Astrocyte (in vitro differentiated cells and primary cell): ENCODE measurements around the gene SLC6A4. TPM values are rescaled to one million over a fixed set of nuclear protein-coding genes. Genes with fewer than 3 reads are reported as not detected.

Source experiments
- DNase-seq: peaks from one replicate; pipeline ENCODE4 v3.0.0-alpha.2; 2010; ENCODE audit warnings: low read depth
- FAIRE-seq: peaks from 2 replicates; lab custom pipeline; 2011; peaks lifted over from hg19 to GRCh38; lab: Jason Lieb, UNC
- H2AFZ ChIP-seq: 2 replicates; pipeline ENCODE4 v1.6.0; 2012; ENCODE audit warnings: low read depth, low read length, inconsistent platforms
- H3K27ac ChIP-seq: 2 replicates; pipeline ENCODE4 v1.5.1; 2011; ENCODE audit warnings: low read depth, low read length, inconsistent platforms
- H3K27me3 ChIP-seq: 2 replicates; pipeline ENCODE4 v1.6.0; 2011; ENCODE audit warnings: low read length, inconsistent platforms; ENCODE audit not compliant: insufficient read depth
- H3K36me3 ChIP-seq: 2 replicates; pipeline ENCODE4 v1.5.1; 2011; ENCODE audit warnings: low read length, inconsistent platforms; ENCODE audit not compliant: insufficient read depth
- H3K4me1 ChIP-seq: 2 replicates; pipeline ENCODE4 v1.5.1; 2011; ENCODE audit warnings: low read length, inconsistent platforms; ENCODE audit not compliant: insufficient read depth
- H3K4me2 ChIP-seq: 2 replicates; pipeline ENCODE4 v1.6.0; 2012; ENCODE audit warnings: low read length, inconsistent platforms
- H3K4me3 ChIP-seq: 2 replicates; pipeline ENCODE4 v1.5.1; 2011; ENCODE audit warnings: low read depth, mild to moderate bottlenecking, low read length, inconsistent platforms; ENCODE audit not compliant: insufficient read depth
- H3K79me2 ChIP-seq: 2 replicates; pipeline ENCODE4 v1.6.0; 2012; ENCODE audit warnings: mild to moderate bottlenecking, low read length, inconsistent platforms; ENCODE audit not compliant: insufficient read depth
- H3K9ac ChIP-seq: 2 replicates; pipeline ENCODE4 v1.6.0; 2012; ENCODE audit warnings: mild to moderate bottlenecking, low read length, inconsistent platforms
- H3K9me3 ChIP-seq: 2 replicates; pipeline ENCODE4 v1.5.1; 2012; ENCODE audit warnings: low read depth, mild to moderate bottlenecking, low read length, inconsistent platforms; ENCODE audit not compliant: insufficient read depth
- H4K20me1 ChIP-seq: 2 replicates; pipeline ENCODE4 v1.6.0; 2012; ENCODE audit warnings: low read length, inconsistent platforms; ENCODE audit not compliant: insufficient read depth
- H3K27ac Mint-ChIP-seq: one replicate; pipeline ENCODE4 v1.8.0; 2021; ENCODE audit warnings: mild to moderate bottlenecking, mixed read lengths; ENCODE audit not compliant: unreplicated experiment
- H3K27me3 Mint-ChIP-seq: one replicate; pipeline ENCODE4 v1.8.0; 2021; ENCODE audit warnings: low read depth, mixed read lengths; ENCODE audit not compliant: unreplicated experiment
- H3K36me3 Mint-ChIP-seq: one replicate; pipeline ENCODE4 v1.8.0; 2021; ENCODE audit warnings: low read depth, mixed read lengths; ENCODE audit not compliant: unreplicated experiment
- H3K4me1 Mint-ChIP-seq: one replicate; pipeline ENCODE4 v1.8.0; 2021; ENCODE audit warnings: low read depth, mixed read lengths; ENCODE audit not compliant: unreplicated experiment
- H3K4me3 Mint-ChIP-seq: one replicate; pipeline ENCODE4 v1.8.0; 2021; ENCODE audit warnings: mild to moderate bottlenecking, moderate library complexity, mixed read lengths; ENCODE audit not compliant: unreplicated experiment
- H3K9me3 Mint-ChIP-seq: one replicate; pipeline ENCODE4 v1.8.0; 2021; ENCODE audit warnings: mild to moderate bottlenecking, mixed read lengths; ENCODE audit not compliant: unreplicated experiment
- EZH2 ChIP-seq: IDR thresholded peaks from 2 replicates; pipeline ENCODE4 v1.6.1; 2012; ENCODE audit warnings: mild to moderate bottlenecking, low read length, inconsistent platforms; ENCODE audit not compliant: insufficient read depth
- total RNA-seq: library from RNA; stranded (reverse); gene quantifications from 2 replicates; pipeline ENCODE4 v1.2.1, GENCODE V29; 2021
- TF ChIP-seq, protein P1 (sequence below): IDR thresholded peaks from 2 replicates; pipeline ENCODE4 v1.5.1; 2011; ENCODE audit warnings: low read depth, mild to moderate bottlenecking, inconsistent platforms, low read length, moderate library complexity; ENCODE audit not compliant: insufficient read depth

The SLC6A4 gene
- total RNA-seq, 1 donor from 2014 or later = not detected

DNA sequence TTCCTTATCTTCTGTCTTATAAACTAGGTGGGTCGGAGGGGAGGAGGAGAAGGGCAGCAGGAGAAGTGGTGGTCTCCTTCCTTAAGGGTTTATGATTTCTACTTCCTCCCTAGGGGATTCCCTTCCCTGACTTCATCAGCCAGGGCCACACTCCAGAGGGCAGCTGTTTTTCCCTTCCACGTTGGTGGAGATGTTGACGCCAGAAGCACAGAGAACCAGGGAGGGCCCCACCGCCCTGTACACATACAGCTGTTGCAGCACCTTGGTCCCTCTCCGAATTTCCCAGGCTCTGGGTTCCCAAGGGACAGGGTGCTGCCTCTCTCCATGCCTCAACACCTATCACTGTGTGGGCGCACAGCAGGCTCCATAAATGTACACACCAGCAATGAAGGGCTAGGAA lies 5.6 kb upstream of the SLC6A4 start:
- Histone ChIP-seq H3K9ac (no peak overlapping the region), H4K20me1 (no peaks in the 10 kb centered on the region), H3K79me2 (no peaks in the 10 kb centered on the region), H3K4me2 (no peak overlapping the region), H2AFZ (no peak overlapping the region), H3K9me3 (no peaks in the 10 kb centered on the region), H3K4me3 (no peak overlapping the region), H3K4me1 (peaks cover 11% of the 10 kb centered on the region), H3K27me3 (peaks cover 27% of the 10 kb centered on the region), H3K27ac (no peak overlapping the region), H3K36me3 (no peaks in the 10 kb centered on the region)
- Mint-ChIP-seq H3K4me1 (peaks cover 7% of the 10 kb centered on the region), H3K27me3 (peaks cover 41% of the 10 kb centered on the region), H3K36me3 (peaks cover 5% of the 10 kb centered on the region), H3K4me3 (peak overlapping the region; percentile 57), H3K27ac (no peak overlapping the region), H3K9me3 (peaks cover 10% of the 10 kb centered on the region)
- DNase-seq (no peak), FAIRE-seq (no peak)
- TF ChIP-seq, protein P1, sequence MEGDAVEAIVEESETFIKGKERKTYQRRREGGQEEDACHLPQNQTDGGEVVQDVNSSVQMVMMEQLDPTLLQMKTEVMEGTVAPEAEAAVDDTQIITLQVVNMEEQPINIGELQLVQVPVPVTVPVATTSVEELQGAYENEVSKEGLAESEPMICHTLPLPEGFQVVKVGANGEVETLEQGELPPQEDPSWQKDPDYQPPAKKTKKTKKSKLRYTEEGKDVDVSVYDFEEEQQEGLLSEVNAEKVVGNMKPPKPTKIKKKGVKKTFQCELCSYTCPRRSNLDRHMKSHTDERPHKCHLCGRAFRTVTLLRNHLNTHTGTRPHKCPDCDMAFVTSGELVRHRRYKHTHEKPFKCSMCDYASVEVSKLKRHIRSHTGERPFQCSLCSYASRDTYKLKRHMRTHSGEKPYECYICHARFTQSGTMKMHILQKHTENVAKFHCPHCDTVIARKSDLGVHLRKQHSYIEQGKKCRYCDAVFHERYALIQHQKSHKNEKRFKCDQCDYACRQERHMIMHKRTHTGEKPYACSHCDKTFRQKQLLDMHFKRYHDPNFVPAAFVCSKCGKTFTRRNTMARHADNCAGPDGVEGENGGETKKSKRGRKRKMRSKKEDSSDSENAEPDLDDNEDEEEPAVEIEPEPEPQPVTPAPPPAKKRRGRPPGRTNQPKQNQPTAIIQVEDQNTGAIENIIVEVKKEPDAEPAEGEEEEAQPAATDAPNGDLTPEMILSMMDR = no peak
- no peak for TF ChIP-seq EZH2

DNA sequence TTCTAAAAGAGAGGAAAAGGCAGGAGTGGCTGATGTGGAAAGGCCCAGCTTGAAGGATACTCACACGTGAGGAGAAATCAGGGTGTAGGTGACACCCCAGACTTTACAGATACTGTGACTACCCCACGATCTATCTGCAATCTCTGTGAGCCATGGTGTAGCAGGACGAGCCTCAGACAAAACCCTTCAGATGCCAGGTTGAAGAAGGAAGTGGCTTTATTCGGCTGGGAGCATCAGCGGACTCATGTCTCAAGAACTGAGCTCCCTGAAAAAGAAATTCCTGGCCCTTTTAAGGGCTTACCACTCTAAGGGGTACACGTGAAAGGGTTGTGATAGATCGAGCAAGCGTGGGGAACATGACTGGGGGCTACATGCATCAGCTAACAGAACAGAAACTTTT lies 4.7 kb upstream of the SLC6A4 start:
- Histone ChIP-seq H3K27ac (no peak overlapping the region), H3K9ac (no peak overlapping the region), H3K4me2 (no peak overlapping the region), H4K20me1 (no peaks in the 10 kb centered on the region), H3K27me3 (peaks cover 35% of the 10 kb centered on the region), H2AFZ (no peak overlapping the region), H3K4me3 (no peak overlapping the region), H3K79me2 (no peaks in the 10 kb centered on the region), H3K4me1 (peaks cover 20% of the 10 kb centered on the region), H3K9me3 (no peaks in the 10 kb centered on the region), H3K36me3 (no peaks in the 10 kb centered on the region)
- FAIRE-seq (no peak), DNase-seq (no peak)
- H3K4me1 Mint-ChIP-seq = peaks cover 6% of the 10 kb centered on the region
- H3K9me3 Mint-ChIP-seq = peaks cover 10% of the 10 kb centered on the region
- TF ChIP-seq, protein P1 = no peak
- TF ChIP-seq EZH2 = no peak
- H3K36me3 Mint-ChIP-seq = peaks cover 5% of the 10 kb centered on the region
- H3K27ac Mint-ChIP-seq = no peak overlapping the region
- no peak overlapping the region for H3K4me3 Mint-ChIP-seq
- H3K27me3 Mint-ChIP-seq = peaks cover 45% of the 10 kb centered on the region

DNA sequence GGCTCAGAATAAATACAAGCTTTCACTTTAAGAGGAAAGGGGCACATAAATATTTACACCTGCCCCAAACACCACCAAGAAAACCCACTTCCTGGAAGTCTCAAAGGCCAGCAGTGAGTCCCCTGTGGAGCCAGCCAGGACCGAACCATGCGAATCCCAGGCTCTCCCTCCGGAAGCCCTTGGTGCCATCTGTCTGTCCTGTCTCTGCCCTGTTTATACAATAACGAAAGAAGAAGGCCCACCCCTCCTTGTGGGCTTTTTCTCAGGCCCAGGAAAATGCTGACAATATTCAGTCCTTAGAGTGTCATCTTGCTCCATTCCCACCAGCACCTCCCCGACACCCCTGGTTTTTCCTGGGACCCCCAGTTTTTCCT lies 3.6 kb upstream of the SLC6A4 start:
- Histone ChIP-seq H3K27ac (no peak overlapping the region), H3K9ac (no peak overlapping the region), H4K20me1 (no peaks in the 10 kb centered on the region), H3K79me2 (no peaks in the 10 kb centered on the region), H3K27me3 (peaks cover 46% of the 10 kb centered on the region), H3K4me2 (no peak overlapping the region), H3K4me3 (no peak overlapping the region), H3K36me3 (no peaks in the 10 kb centered on the region), H2AFZ (no peak overlapping the region), H3K9me3 (no peaks in the 10 kb centered on the region), H3K4me1 (peaks cover 14% of the 10 kb centered on the region)
- no peak for FAIRE-seq
- H3K27ac Mint-ChIP-seq = no peak overlapping the region
- TF ChIP-seq, protein P1 = no peak
- TF ChIP-seq EZH2 = no peak
- DNase-seq = no peak
- peaks cover 10% of the 10 kb centered on the region for H3K9me3 Mint-ChIP-seq
- no peaks in the 10 kb centered on the region for H3K4me1 Mint-ChIP-seq
- H3K27me3 Mint-ChIP-seq = peaks cover 55% of the 10 kb centered on the region
- H3K4me3 Mint-ChIP-seq = no peak overlapping the region
- H3K36me3 Mint-ChIP-seq = peaks cover 5% of the 10 kb centered on the region
